Nucleus accumbens (tissue), 56 donors: ENCODE data around the gene ATG4D.

Source experiments
- DNase-seq, 56 donors: peaks; one replicate each; lab custom pipeline; 2025; lab: John Stamatoyannopoulos, UW

ATG4D gene

GRCh38 chr19:10543420-10544241, at the start of gene ATG4D:
ATG4D (plus strand) TSS chr19:10543904; CDS start chr19:10544091, 187 bp downstream.
- peak in 52 of 56 donors; percentile 23 to 93 (median 69) for DNase-seq

DNA sequence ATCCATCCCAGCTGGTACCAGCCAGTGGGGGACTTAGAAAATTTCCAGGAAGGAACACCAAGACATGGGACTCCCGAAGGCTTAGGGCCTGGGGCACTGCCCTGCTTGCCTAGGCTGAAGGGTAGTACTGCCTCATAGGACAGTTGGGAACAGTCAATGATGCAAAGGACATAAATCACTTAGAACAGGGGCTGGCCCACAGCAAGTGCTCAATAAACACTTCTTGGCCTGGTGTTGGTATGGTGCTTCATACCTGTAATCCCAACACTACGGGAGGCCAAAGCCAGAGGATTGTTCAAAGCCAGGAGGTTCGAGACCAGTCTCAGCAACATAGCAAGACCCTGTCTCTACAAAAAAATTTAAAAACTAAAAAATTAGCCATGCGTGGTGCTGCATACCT, 46.3 kb upstream of the ATG4D start:
- no peak for DNase-seq

DNA sequence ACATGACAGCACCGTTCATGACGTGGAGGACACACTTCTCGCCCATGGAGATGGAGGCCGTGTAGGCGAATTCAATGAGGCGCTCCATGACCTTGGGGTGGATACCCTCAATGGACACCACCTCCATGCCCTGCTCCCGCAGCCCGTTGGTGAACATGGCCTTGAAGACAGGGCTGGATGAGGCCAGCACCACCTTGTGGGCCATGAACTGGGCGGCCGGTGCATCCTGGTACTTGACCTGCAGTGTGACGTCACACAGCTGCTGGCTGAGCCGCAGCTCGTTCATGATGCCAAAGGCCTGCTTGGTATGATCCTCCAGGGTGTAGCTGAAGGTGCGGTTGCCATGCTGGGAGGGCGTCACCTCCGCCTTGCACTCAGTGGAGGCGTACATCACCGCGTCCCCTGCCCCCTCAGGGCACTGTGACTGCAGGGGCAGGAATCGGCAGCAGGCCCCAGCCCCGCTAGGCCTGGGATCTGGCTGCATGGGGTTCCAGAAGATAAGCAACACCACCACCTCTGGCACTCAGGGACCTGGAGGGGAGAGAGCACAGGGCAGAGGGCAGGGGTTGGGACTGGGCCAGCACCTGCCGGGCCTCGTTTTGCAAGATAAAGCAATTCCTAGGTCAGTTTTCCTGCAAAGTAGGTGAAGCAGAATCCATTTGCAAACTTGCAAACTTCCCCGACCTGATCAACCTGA, 44.0 kb upstream of the ATG4D start:
- DNase-seq = no peak

GRCh38 chr19:10500247-10500592, 43.5 kb upstream of the ATG4D start:
- DNase-seq = no peak

DNA sequence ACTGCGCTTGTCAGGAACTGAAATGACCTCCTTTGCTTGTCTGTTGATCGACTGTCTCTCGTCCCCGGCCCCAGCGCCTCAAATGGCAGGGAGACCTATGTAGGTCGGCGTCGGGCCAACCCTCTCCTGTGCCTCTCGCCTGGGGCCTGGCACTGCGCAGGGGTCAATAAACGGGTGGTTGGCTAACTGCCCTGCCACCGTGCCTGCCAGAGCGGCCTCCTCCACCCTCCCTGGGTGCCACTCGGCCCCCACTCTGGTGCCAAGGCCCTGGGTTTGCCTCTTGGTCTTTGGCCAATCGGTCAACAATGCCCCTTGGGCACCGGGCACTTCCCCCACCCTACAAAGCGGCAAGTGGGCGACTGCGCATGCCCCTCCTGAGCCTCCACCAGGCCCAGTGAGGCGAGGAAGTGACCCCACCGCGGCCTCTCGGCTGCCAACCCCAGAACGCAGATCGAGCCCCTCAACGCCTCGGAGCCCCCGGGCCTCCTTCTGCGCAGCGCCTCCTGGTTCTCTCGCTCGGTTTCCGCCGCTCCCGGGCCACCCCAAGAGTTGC, 41.7 kb upstream of the ATG4D start:
- peak in 54 of 56 donors; percentile 27 to 92 (median 72) for DNase-seq

- peak in 55 of 56 donors; percentile 40 to 94 (median 85) for DNase-seq
Measured at GRCh38 chr19:10502524-10503001, 41.1 kb upstream of the ATG4D start.

- DNase-seq = peak in 27 of 56 donors; percentile 22 to 74 (median 53)
Measured at GRCh38 chr19:10503002-10503789, 40.5 kb upstream of the ATG4D start, which contains the start of gene KEAP1. KEAP1 (minus strand) TSS chr19:10503356; CDS start chr19:10500033, 3,323 bp downstream.

- peak in 44 of 56 donors; percentile 5 to 75 (median 34) for DNase-seq
Measured at GRCh38 chr19:10505583-10506229, 38.0 kb upstream of the ATG4D start.

GRCh38 chr19:10508036-10508435, 35.7 kb upstream of the ATG4D start:
- no peak for DNase-seq

GRCh38 chr19:10508707-10509106, 35.0 kb upstream of the ATG4D start:
- DNase-seq = no peak

DNA sequence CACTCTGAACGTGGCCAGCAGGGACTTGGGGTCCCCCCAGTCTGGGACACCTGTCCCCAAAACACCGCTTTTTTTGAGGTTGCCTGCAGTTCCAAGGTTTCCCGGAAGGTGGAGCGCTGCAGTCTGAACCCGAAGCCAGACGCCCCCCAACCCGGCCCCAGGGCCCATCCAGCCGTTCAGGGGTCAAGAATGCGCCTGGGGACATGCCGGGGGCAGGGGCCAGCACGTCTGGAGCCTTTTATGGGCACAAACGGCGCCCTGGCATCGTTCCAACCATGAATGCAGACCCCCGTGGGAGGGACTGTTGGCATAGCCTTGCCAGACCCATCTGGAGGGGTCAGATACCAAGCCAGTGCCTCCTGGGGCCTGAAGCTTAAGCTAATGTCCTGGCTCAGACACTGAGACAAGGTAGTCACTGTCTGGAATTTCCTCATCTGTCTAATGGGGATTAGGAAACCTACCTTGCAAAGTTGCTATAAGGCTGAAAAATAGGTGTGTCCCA, 33.4 kb upstream of the ATG4D start:
- DNase-seq = peak in 5 of 56 donors; percentile 5 to 22 (median 15)

- DNase-seq = no peak
Measured at GRCh38 chr19:10513223-10513622, 30.5 kb upstream of the ATG4D start.

- peak in 7 of 56 donors; percentile 7 to 47 (median 35) for DNase-seq
Measured at GRCh38 chr19:10514211-10515145, 29.2 kb upstream of the ATG4D start.

DNA sequence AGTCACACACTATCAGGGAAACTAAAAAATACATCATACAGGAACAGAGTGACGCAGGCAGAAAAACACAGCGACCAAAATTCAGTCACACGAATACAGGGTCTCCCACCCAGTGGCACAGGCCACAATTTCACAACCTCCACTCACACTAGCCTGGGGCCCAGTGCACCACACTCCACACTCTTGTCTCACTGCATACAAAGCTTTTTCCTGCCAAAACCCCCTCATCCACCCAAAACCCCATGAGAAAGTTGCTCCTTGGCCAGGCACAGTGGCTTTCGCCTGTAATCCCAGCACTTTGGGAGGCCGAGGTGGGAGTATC, 27.7 kb upstream of the ATG4D start:
- DNase-seq = peak in 1 of 56 donors; percentile 24

GRCh38 chr19:10516671-10517286, 26.9 kb upstream of the ATG4D start:
- DNase-seq = peak in 7 of 56 donors; percentile 34 to 65 (median 56)

DNA sequence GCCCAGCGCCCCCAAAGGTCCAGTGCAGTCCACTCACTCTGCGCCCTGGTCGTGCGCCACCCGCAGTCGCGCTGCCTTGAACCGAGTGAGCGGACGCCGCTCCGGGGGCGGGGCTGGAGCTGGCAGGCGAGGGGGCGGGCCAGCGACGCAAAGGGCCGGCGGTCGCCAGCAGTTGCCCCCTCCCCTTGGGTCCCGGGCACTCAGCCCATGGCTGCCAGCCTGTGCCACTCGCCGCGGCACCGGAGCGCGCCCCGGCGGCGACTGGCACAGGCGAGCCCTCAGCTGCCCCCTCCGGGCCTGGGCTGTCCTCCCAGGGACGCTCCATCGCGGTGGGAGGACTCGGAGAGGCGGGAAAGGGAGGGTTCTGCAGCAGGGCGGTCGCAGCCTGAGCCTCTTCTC, 26.3 kb upstream of the ATG4D start, which contains the start of gene S1PR5:
S1PR5 (minus strand) TSS at position 87 of the 399 bp plus-strand sequence. CDS start 2,436 bp downstream, outside the sequence.
- peak in 52 of 56 donors; percentile 29 to 92 (median 82) for DNase-seq

- DNase-seq = peak in 37 of 56 donors; percentile 5 to 85 (median 70)
Measured at GRCh38 chr19:10517760-10518443, 25.8 kb upstream of the ATG4D start.
